Gastroesophageal sphincter (tissue), 3 donors: ENCODE data around the gene ADD1.

Source experiments
- POLR2A ChIP-seq, 2 donors: fragments of 450-650 bp; IDR thresholded peaks; one replicate each; pipeline ENCODE4 v1.6.1; 2017; ENCODE audit warnings: antibody characterized with exemption in 2 of 2, mild to moderate bottlenecking in 2 of 2, moderate library complexity in 1 of 2
- POLR2AphosphoS5 ChIP-seq: sonication (generic); formaldehyde crosslinking; IDR thresholded peaks from one replicate; pipeline ENCODE4 v1.6.1; 2017; ENCODE audit warnings: antibody characterized with exemption
- TF ChIP-seq, protein P1 (sequence below), 4 experiments: fragments of 200-600 bp in 2 of 4; fragments of 450-650 bp in 2 of 4; sonication (generic) in 1 of 4; IDR thresholded peaks; one replicate each; pipeline ENCODE4 v1.5.1; 2017 to 2019; ENCODE audit warnings: antibody characterized with exemption in 4 of 4, mild to moderate bottlenecking in 2 of 4, moderate library complexity in 2 of 4

GRCh38 chr4:2928242-2929176 is 84.9 kb downstream of the ADD1 start:
- no peak for TF ChIP-seq POLR2A (IDR thresholded peaks at IDR 0.05)
- TF ChIP-seq, protein P1, sequence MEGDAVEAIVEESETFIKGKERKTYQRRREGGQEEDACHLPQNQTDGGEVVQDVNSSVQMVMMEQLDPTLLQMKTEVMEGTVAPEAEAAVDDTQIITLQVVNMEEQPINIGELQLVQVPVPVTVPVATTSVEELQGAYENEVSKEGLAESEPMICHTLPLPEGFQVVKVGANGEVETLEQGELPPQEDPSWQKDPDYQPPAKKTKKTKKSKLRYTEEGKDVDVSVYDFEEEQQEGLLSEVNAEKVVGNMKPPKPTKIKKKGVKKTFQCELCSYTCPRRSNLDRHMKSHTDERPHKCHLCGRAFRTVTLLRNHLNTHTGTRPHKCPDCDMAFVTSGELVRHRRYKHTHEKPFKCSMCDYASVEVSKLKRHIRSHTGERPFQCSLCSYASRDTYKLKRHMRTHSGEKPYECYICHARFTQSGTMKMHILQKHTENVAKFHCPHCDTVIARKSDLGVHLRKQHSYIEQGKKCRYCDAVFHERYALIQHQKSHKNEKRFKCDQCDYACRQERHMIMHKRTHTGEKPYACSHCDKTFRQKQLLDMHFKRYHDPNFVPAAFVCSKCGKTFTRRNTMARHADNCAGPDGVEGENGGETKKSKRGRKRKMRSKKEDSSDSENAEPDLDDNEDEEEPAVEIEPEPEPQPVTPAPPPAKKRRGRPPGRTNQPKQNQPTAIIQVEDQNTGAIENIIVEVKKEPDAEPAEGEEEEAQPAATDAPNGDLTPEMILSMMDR (IDR thresholded peaks at IDR 0.05): no peak
- TF ChIP-seq POLR2AphosphoS5: no peak
